HepG2 (cell line): ENCODE data around the gene TLCD3A. TPM values are rescaled to one million over a fixed set of nuclear protein-coding genes. Genes with fewer than 3 reads are reported as not detected.

Experiments used
- ARNT2 ChIP-seq: sonication (generic); formaldehyde crosslinking; IDR thresholded peaks from 2 replicates; pipeline ENCODE4 v1.8.0; 2022; ENCODE audit warnings: mild to moderate bottlenecking, low read depth, missing genetic modification reagents, moderate library complexity
- ATF1 ChIP-seq: IDR thresholded peaks from 2 replicates; pipeline ENCODE4 v1.6.1; 2016; ENCODE audit warnings: mild to moderate bottlenecking, control low read depth
- GABPA ChIP-seq, 2 experiments: IDR thresholded peaks; 2 replicates each; pipeline ENCODE4 v1.6.1; 2011 to 2016; ENCODE audit warnings: low read depth in 2 of 2, low read length in 1 of 2, missing biosample characterization in 1 of 2, missing genetic modification characterization in 1 of 2
- MZF1 ChIP-seq: sonication (generic); formaldehyde crosslinking; IDR thresholded peaks from 2 replicates; pipeline ENCODE4 v1.8.1; 2023; ENCODE audit warnings: mild to moderate bottlenecking, missing genetic modification reagents, borderline replicate concordance
- NONO ChIP-seq, 2 experiments: fragments of 450-650 bp in 1 of 2; sonication (generic) in 1 of 2; formaldehyde crosslinking in 1 of 2; IDR thresholded peaks in 1 of 2; conservative IDR thresholded peaks in 1 of 2; 2 replicates each; pipeline versions ENCODE4 v1.6.1 to v1.8.0; 2017 to 2022; ENCODE audit warnings: mild to moderate bottlenecking in 1 of 2, missing genetic modification reagents in 1 of 2, moderate library complexity in 1 of 2
- PCBP2 ChIP-seq: fragments of 200-400 bp; formaldehyde crosslinking; optimal IDR thresholded peaks from 2 replicates; pipeline ENCODE3; 2018; ENCODE audit warnings: low read length, low read depth; ENCODE audit not compliant: poor library complexity, severe bottlenecking
- ZEB1 ChIP-seq: IDR thresholded peaks from 2 replicates; pipeline ENCODE4 v1.6.1; 2012; ENCODE audit warnings: mild to moderate bottlenecking, low read depth, inconsistent platforms; ENCODE audit not compliant: insufficient replicate concordance
- ZFY ChIP-seq: sonication (generic); formaldehyde crosslinking; IDR thresholded peaks from 2 replicates; pipeline ENCODE4 v1.4.0; 2020; ENCODE audit warnings: missing genetic modification reagents
- ZMYM3 ChIP-seq: sonication (generic); formaldehyde crosslinking; IDR thresholded peaks from 2 replicates; pipeline ENCODE4 v1.5.1; 2020; ENCODE audit warnings: mild to moderate bottlenecking, missing genetic modification reagents
- ZNF12 ChIP-seq: sonication (generic); formaldehyde crosslinking; IDR thresholded peaks from 2 replicates; pipeline ENCODE4 v1.5.0; 2020; ENCODE audit warnings: missing genetic modification reagents
- ZNF333 ChIP-seq: sonication (generic); formaldehyde crosslinking; IDR thresholded peaks from 2 replicates; pipeline ENCODE4 v1.4.0; 2020; ENCODE audit warnings: mild to moderate bottlenecking, missing genetic modification reagents, borderline replicate concordance
- ZNF747 ChIP-seq: sonication (generic); formaldehyde crosslinking; IDR thresholded peaks from 2 replicates; pipeline ENCODE4 v1.8.1; 2023; ENCODE audit warnings: missing genetic modification reagents, mild to moderate bottlenecking, borderline replicate concordance
- ZNF891 ChIP-seq: sonication (generic); formaldehyde crosslinking; IDR thresholded peaks from 2 replicates; pipeline ENCODE4 v1.5.0; 2020; ENCODE audit warnings: mild to moderate bottlenecking, missing genetic modification reagents
- ZSCAN29 ChIP-seq: sonication (generic); formaldehyde crosslinking; conservative IDR thresholded peaks from 2 replicates; pipeline ENCODE4 v1.4.0; 2020; ENCODE audit warnings: mild to moderate bottlenecking, missing genetic modification reagents
- polyA plus RNA-seq, 8 experiments: library from polyadenylated mRNA; depleted of rRNA in 3 of 8; stranded (reverse) in 7 of 8; unstranded in 1 of 8; fragments of >200 nt; fragmentation: Illumina TruSeq in 4 of 8; extraction: Trizol in 4 of 8; gene quantifications; 2 replicates each; pipeline versions ENCODE4 v1.2.1 to v1.2.3, GENCODE V29; 2011 to 2016; ENCODE audit warnings: low read depth in 4 of 8, missing spikeins in 1 of 8, mixed read lengths in 1 of 8; ENCODE audit not compliant: insufficient read depth in 1 of 8
- total RNA-seq, 5 experiments: library from RNA; depleted of rRNA; stranded (reverse); fragments of >200 nt; fragmentation: Illumina TruSeq; extraction: Trizol; gene quantifications; 2 replicates each; pipeline ENCODE4 v1.2.3, GENCODE V29; 2016; ENCODE audit warnings: low read depth in 1 of 5
- TF ChIP-seq, protein P1 (sequence below): sonication (generic); formaldehyde crosslinking; IDR thresholded peaks from 2 replicates; pipeline ENCODE4 v1.5.0; 2020; ENCODE audit warnings: mild to moderate bottlenecking, missing genetic modification reagents, borderline replicate concordance
- TF ChIP-seq, protein P2 (sequence below): sonication (generic); formaldehyde crosslinking; IDR thresholded peaks from 2 replicates; pipeline ENCODE4 v1.4.0; 2020; ENCODE audit warnings: missing genetic modification reagents
- TF ChIP-seq, protein P3 (sequence below): sonication (generic); formaldehyde crosslinking; IDR thresholded peaks from 2 replicates; pipeline ENCODE4 v1.5.0; 2020; ENCODE audit warnings: missing genetic modification reagents
- TF ChIP-seq, protein P4 (sequence below): sonication (generic); formaldehyde crosslinking; IDR thresholded peaks from 2 replicates; pipeline ENCODE4 v1.5.0; 2020; ENCODE audit warnings: mild to moderate bottlenecking, low read depth, missing genetic modification reagents, borderline replicate concordance
- TF ChIP-seq, protein P5 (sequence below): sonication (generic); formaldehyde crosslinking; IDR thresholded peaks from 2 replicates; pipeline ENCODE4 v1.4.0; 2020; ENCODE audit warnings: mild to moderate bottlenecking, missing genetic modification reagents

Gene TLCD3A
- total and polyA plus RNA-seq, 2 of the 13 experiments (the other 11 are each of a cell fraction or from before 2014, with no cell fraction given), result 25.2 to 46.6 TPM

DNA sequence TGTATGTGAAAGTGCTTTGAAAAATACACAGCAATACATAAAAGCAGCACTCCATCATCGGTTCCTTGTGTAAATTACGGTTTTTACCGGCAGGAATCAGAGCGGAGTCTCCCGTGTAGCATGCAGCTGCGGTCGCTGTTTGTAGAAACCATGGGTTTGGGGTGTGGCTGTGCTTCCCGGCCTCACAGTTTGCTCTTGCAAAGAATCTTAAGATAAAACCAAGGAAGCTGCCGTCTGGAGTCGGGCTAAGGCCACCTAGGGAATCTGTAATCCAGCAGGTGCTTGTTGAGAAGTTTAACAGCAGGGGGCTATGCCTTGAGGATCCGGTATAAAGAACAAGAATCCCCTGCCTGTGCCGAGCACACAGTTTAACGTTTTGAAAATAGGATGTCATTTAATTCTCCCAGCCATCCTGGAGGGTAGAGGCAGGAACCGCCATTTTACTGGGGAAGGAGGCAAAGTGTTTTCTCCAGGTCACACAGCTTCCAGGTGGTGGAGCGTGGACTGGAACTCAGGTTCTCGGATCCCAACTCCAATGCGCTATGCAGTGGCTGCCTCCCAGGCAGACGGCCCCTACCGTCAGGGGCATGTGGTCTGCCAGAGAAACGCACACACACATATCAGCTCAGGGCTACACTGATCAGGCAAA is 6.0 kb upstream of the TLCD3A start (continued):
- TF ChIP-seq, protein P1, sequence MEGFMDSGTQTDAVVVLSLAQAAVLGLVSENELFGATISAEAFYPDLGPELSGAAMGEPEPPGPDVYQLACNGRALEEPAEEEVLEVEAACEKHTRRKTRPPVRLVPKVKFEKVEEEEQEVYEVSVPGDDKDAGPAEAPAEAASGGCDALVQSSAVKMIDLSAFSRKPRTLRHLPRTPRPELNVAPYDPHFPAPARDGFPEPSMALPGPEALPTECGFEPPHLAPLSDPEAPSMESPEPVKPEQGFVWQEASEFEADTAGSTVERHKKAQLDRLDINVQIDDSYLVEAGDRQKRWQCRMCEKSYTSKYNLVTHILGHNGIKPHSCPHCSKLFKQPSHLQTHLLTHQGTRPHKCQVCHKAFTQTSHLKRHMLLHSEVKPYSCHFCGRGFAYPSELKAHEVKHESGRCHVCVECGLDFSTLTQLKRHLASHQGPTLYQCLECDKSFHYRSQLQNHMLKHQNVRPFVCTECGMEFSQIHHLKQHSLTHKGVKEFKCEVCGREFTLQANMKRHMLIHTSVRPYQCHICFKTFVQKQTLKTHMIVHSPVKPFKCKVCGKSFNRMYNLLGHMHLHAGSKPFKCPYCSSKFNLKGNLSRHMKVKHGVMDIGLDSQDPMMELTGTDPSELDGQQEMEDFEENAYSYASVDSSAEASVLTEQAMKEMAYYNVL (CRISPR knock-in tag), result no peak
- TF ChIP-seq ZNF333 (CRISPR knock-in tag), result no peak
- TF ChIP-seq ZNF747 (CRISPR knock-in tag), result no peak
- TF ChIP-seq, protein P2, sequence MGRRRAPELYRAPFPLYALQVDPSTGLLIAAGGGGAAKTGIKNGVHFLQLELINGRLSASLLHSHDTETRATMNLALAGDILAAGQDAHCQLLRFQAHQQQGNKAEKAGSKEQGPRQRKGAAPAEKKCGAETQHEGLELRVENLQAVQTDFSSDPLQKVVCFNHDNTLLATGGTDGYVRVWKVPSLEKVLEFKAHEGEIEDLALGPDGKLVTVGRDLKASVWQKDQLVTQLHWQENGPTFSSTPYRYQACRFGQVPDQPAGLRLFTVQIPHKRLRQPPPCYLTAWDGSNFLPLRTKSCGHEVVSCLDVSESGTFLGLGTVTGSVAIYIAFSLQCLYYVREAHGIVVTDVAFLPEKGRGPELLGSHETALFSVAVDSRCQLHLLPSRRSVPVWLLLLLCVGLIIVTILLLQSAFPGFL (CRISPR knock-in tag), result no peak
- peak; percentile 58; the same call in 1 of the 2 replicates for TF ChIP-seq ZSCAN29 (CRISPR knock-in tag)
- 0 out of 2 replicates have a peak, but pooled peaks have one; percentile 16 for TF ChIP-seq ZNF12
- no peak for TF ChIP-seq GABPA (IDR thresholded peaks at IDR 0.05; ENCODE audit: low read depth, low read length)
- no peak for TF ChIP-seq GABPA (CRISPR knock-in tag; IDR thresholded peaks at IDR 0.05; ENCODE audit: low read depth)
- no peak for TF ChIP-seq ATF1 (CRISPR knock-in tag)
- TF ChIP-seq, protein P3, sequence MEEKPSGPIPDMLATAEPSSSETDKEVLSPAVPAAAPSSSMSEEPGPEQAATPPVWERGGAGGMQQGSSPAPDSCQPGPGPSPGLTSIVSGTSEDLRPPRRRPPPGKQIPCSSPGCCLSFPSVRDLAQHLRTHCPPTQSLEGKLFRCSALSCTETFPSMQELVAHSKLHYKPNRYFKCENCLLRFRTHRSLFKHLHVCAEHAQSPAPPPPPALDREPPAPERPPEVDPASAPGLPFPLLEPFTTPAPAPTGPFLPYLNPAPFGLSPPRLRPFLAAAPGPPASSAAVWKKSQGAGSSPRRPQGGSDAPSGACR (CRISPR knock-in tag), result 0 out of 2 replicates have a peak, but pooled peaks have one; percentile 30
- no peak for TF ChIP-seq ARNT2 (CRISPR knock-in tag)
- 0 out of 2 replicates have a peak, but pooled peaks have one; percentile 47 for TF ChIP-seq ZMYM3 (CRISPR knock-in tag)
- TF ChIP-seq ZNF891 (CRISPR knock-in tag), result no peak
- TF ChIP-seq ZFY, result peak; percentile 21; the same call in 1 of the 2 replicates
- TF ChIP-seq, protein P4, sequence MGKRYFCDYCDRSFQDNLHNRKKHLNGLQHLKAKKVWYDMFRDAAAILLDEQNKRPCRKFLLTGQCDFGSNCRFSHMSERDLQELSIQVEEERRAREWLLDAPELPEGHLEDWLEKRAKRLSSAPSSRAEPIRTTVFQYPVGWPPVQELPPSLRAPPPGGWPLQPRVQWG (CRISPR knock-in tag), result no peak
- TF ChIP-seq, protein P5, sequence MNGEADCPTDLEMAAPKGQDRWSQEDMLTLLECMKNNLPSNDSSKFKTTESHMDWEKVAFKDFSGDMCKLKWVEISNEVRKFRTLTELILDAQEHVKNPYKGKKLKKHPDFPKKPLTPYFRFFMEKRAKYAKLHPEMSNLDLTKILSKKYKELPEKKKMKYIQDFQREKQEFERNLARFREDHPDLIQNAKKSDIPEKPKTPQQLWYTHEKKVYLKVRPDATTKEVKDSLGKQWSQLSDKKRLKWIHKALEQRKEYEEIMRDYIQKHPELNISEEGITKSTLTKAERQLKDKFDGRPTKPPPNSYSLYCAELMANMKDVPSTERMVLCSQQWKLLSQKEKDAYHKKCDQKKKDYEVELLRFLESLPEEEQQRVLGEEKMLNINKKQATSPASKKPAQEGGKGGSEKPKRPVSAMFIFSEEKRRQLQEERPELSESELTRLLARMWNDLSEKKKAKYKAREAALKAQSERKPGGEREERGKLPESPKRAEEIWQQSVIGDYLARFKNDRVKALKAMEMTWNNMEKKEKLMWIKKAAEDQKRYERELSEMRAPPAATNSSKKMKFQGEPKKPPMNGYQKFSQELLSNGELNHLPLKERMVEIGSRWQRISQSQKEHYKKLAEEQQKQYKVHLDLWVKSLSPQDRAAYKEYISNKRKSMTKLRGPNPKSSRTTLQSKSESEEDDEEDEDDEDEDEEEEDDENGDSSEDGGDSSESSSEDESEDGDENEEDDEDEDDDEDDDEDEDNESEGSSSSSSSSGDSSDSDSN, result peak; percentile 91
- no peak for TF ChIP-seq MZF1 (CRISPR knock-in tag)
- no peak for TF ChIP-seq NONO (IDR thresholded peaks at IDR 0.05)
- no peak for TF ChIP-seq NONO (CRISPR knock-in tag; conservative IDR thresholded peaks at IDR 0.05)
- no peak for TF ChIP-seq ZEB1
- no peak for TF ChIP-seq PCBP2
